ENCODE data around the gene SLAMF9.

Gene SLAMF9

DNA sequence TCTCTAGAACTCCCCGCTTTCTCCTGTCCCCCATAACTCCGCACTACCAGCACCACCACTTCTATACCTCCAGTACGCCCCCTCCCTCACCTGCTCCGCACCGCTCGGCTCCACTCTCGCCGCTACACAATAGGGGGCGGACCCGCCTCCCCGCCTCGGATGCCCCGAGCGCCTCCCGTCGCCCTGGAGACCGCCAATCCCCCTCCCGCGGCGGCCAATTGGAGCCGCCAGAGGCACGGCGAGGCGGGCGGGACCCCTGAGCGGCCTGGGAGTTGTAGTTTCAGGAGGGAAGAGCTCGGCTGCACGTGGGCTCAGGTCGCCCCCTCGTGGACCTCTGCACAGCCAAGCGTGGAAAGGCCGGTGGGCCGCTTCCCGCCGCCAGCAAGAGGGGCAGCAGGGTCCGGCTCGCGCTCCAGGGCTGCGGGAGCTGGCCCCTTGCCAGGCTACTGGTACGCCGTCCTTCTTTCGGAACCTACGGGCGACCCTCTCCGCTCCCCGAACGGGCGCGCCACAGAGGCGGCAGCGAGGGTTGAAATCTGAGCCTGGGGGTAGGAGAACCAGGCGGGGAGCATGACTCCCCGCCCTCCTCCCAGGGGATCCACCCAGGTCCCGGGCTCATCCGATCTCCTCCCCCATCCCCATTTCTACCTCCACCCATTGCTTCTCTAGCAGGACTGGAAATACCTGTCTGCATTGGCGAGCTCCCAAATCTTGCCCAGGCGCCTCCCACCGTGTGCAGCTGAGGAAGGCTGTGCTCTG, 8.4 kb downstream of the SLAMF9 start, which contains the start of gene IGSF9:
IGSF9 (minus strand) TSS at position 131 of the 759 bp plus-strand sequence. CDS start 2,159 bp downstream, outside the sequence.
- DNase-seq (ENCODE audit: low read depth): peak; percentile 19

DNA sequence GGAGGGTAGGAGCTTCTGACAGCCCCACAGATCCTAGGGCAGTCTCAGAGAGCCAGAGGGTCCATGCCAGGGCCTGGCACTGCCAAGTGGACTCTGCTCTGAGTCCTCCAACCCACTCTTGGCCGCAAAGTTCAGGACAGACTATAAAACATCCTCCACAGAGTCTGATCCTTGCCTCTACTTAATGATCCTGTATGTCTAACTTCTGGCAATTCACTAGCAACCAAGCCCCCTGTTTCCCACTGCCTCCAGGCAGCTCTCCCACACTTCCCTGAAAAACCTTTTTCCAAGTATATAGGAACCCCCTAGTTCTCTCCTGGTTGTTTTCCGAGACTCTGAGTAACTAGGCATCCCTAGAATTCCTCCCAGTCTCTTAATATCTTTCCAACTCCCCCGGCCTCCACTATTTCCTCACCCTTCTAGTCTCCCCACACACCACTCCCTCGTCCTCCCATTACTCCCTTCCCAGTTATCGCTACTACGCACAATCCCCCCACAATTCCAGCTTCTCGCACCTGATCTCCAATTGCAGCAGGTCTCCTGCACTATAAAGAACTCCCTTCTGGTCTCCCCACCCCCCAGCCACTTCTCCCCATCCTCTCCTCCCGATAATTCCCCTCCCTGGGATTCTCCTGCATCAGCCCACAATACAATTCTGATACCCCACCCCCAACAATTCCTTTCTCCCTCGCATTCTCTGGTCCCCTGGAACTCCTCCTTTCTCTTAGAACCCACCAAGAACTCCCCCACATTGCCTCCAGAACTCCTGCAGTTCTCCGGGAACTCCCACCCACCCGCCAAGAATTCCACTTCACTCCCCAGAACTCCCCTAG, 9.2 kb downstream of the SLAMF9 start:
- DNase-seq (ENCODE audit: low read depth): no peak

DNA sequence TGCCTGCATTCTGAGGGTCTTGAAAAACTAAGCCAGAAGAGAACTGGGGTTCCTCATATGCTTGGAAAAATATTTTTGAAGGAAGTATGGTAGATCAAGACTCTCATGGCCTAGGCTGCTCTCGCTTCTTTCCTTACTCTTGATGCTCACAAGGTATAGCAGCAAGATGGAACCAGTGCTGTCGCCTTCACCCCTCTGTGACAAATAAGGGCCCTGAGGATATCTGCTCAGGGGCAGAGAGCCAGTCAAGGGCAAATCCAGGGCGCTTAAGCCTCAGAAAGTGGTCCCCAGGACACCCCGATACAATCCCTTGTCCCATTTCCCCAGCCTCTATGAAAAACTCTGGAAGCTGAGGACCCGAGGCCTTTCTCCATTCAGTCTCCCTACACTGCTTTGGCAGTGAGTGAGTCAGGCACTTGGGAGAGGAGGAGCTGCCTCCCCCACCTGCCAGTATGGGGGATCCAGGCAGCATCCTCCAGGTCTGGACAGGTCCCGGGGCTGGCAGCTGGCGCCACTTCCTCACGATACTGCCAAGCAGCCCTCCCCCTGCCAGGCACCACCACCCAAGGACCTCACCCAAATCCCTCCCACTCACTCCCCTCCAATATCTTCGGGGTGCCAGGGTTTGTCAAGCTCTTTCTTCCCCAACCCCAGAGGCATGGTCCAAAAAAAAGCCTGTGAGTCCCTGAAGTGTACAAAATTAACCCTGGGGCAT, 10.0 kb downstream of the SLAMF9 start:
- DNase-seq (ENCODE audit: low read depth): no peak

GRCh38 chr1:159943278-159943640, 10.8 kb downstream of the SLAMF9 start:
- DNase-seq (ENCODE audit: low read depth): no peak

DNA sequence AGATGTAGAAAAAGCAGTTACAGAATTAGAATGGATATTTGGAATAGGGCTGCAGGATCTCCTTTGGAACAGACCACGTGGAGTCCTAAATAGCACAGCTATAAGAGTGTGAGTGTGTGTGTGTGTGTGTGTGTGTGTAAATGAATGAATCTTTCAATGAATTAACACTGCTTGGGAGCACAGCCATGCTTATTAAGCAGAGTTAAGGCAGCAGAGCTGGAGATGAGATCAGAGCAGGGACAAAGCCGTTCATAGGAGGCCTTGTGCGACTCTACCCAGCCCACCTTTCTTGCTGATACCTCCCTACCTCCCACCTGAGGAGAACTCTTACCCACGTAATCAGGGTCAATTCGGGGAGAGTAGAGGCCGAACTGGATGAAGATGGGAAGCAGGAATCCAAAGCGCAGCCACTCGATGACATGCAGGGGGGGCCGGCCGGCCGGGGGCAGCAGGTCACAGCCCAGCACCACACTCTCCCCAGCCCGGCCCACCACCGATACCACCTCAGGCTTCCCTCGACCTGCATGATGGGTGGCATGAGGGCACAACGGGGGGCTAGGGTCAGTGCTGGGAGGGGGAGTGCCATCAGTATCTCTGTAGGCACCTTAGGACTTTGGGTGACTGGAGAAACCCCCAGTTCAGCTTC, 11.3 kb downstream of the SLAMF9 start:
- DNase-seq (ENCODE audit: low read depth): no peak

DNA sequence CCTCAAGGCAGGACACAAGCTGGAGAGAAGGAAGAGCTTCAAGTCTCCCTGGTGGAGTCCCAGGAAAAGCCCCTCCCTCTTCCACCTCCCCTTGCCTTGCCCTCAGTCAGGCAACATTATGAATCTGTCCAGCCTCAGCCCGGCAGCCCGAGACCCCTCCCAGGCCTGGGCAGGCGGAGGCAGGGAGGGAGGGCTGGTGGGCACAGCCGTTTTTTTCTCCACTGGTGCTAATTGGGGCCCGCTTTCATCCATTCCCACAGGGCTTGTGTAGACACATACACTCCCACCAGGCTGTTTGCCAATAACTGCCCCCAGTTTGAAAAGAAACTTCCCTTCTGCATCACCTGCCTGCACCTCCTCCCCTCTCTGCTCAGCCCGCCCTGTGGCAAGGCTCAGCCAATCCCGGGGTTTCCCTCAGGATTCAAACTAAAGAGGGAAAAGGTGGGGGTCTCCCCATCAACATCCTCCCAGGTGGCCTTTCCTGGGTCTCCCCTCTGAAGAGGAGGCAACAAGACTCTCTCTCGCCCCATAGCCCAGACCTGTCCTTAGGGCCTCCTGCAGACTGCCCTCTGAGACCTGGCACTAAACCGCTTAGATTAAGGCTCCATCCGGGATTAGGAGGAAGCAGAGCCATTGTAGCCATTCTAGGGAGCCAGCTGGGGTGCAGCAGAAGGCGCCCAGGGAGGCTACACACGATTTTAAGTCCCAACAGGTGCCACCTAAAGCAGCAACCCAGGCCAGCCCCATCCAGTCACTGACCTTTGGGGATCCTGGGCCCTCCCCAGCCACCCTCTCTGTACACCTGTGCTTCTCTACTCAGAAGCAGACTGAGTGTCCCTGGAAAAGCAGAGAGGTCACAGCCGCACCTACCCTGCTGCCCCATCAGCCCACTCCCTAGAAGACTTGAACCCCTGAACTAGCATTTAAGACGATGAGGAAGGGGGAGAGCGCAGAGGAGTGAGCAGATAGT, 12.2 kb downstream of the SLAMF9 start:
- no peak for DNase-seq (ENCODE audit: low read depth)

DNA sequence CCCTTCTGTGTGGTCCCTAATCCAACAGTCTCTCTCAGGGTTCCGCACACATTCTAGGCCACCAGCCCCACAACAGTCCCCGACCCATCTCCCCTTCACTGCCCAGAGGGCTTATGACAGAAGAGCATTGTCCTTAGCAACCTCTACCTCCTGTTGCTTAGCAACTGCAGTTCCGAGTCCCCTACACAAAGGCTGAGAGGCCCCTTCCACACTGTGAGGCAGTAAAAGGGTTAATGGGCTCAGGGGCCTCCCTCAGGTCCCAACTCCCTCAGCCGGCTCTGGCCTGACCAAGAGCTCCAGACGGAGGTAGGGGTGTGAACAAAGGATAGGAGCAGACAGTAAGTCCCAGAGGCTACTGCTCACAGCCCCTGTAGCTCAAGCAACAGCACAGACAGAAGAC, 12.9 kb downstream of the SLAMF9 start:
- no peak for DNase-seq (ENCODE audit: low read depth)

GRCh38 chr1:159940006-159940620, 13.9 kb downstream of the SLAMF9 start:
- no peak for DNase-seq (ENCODE audit: low read depth)

GRCh38 chr1:159939678-159940002, 14.4 kb downstream of the SLAMF9 start:
- no peak for DNase-seq (ENCODE audit: low read depth)

- DNase-seq (ENCODE audit: low read depth): no peak
Measured at GRCh38 chr1:159938905-159939677, 14.9 kb downstream of the SLAMF9 start.

DNA sequence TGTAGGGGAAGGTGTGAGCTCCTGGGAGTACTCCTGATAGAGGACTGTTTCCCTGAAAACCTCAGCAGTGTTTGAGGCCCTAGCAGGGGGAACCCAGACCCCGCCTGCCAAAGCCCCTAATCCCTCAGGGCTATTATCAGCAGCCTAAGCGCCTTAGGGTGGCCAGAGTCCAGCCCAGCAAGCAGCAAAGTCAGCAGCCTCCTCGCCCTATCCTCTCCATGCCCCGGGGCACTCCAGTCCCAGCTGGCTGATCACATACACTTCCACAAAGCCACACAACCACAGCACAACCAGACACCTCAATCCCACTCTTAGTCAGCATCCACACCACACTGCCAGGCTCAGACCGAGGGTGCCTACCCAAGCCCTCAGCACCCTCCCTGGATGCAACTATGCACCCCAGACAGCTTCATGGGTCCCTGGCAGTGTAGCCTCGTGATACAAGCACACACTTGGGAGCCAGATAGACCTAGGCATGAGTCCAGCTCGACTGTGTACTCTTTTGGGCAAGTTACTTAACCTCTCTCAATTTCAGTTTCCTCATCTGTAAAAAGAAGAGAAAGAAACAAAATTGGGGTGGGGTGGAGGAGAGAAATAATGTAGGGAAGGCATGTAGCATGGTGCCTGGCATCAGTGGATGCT, 15.7 kb downstream of the SLAMF9 start:
- no peak for DNase-seq (ENCODE audit: low read depth)

- no peak for DNase-seq (ENCODE audit: low read depth)
Measured at GRCh38 chr1:159937054-159937750, 16.8 kb downstream of the SLAMF9 start.

DNA sequence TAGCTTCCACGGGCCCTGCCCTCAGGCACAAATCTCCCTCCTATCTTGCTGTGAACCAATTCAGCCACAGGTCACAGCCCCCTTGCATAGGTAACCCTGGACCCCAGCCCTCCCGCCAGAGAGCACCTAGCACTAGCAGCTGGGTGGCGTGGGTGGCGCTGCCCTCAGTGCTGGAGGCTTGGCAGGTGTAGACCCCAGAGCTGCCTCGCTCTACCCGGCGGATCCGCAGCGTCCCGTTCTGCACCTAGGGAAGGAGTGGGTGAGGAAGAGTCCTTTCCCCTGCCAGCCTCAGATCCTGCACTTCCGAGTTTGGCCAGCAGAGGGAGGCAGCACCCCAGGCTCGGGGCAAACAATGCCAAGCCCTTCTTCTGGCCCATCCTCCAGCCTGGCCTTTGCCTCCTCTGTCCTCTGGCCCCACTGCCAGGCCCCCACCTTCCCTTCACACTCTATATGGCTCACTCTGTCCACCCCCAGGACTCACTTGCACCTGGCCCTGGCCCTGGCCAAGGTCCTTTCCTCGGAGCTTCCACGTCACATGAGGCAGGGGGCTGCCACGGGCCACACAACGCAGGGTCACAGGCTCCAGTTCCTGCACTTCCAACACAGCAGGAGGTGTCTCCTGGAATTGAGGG, 17.6 kb downstream of the SLAMF9 start:
- peak; percentile 15 for DNase-seq (ENCODE audit: low read depth)

GRCh38 chr1:159935719-159936272, 18.2 kb downstream of the SLAMF9 start:
- DNase-seq (ENCODE audit: low read depth): no peak

DNA sequence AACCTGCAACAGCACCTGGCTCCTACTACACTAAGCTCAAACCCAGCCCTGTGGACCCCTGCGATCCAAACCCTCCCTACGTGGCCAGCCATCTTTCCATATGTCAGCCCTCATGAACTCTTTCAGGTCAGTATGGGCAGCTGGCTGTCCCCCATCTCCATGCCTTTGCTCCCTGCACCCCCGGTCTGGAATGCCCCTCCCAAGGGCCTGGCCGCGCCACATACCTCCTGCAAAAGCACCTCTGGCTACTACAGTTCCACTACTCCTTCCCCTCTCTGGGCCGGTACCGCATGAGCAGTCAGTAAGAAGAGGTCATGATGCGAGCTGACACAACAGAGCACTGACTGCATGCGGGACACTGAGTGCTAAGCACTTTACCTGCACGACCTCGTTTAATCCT, 18.7 kb downstream of the SLAMF9 start:
- DNase-seq (ENCODE audit: low read depth): no peak

DNA sequence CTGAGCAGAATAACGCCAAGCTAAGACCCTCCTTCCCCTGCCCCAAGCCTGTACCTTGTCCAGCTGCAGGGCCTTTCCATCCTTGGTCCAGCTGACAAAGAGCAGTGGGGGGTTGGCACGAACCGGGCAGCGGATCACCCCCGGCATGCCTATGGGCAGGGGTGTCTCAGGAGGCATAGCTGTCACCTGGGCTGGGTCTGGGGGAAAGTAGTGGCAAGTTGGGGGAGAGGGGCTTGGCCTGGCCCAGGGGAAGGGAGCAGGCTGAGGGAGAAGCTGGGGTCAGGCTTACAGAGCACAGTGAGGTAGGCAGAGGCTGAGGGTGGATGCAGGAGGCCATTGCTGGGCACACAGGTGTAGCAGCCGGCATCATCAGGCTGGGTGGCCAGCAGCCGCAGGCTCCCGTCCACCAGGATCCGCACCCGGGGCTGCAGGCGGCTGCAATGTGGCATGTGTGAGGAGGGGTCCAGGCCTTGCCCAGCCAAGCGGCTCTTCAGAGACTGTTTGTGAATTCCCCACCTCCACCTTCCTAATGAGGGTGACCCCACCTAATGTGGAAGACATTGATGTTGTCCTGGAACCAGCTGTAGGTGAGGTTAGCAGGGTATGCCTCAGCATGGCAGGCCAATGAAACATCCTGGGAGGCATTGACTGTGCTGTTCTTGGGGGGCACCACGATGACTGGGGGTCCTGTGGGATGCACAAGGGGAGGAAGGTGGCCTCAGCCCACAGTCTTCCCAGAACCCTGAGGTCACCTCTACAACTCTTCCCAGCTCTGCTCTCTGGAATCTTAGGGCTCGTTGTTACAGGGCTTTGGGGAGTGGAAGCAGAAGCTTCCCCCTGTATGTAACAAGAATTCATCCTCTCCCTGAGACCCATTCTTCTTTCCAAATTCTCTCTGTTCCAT, 19.6 kb downstream of the SLAMF9 start:
- no peak for DNase-seq (ENCODE audit: low read depth)

GRCh38 chr1:159933347-159933746, 20.7 kb downstream of the SLAMF9 start:
- DNase-seq (ENCODE audit: low read depth): no peak
